Activated T-cell treated with anti-CD3 and anti-CD28 coated beads, Interleukin-2, amount 50 U/mL, for 72 hours (primary cell): Measurements from ENCODE around the gene KLRF2. TPM values are rescaled to one million over a fixed set of nuclear protein-coding genes. Genes with fewer than 3 reads are reported as not detected.
A peak's percentile ranks its signal among the peaks of the same experiment; 100 is the strongest.

ENCODE experiments used
- ATAC-seq, 2 donors: fragments of 150-1000 bp; cut with Tn5 transposase; replicated peaks in 1 of 2; 2 replicates each; pipeline ENCODE4 v1.10.0; 2021; ENCODE audit warnings: moderate library complexity in 2 of 2, mild to moderate bottlenecking in 1 of 2
- DNase-seq, 2 donors: peaks; one replicate each; pipeline ENCODE4 v3.0.0; 2021 to 2022; ENCODE audit warnings: mixed read lengths in 1 of 2
- H3K27ac Mint-ChIP-seq: one replicate; pipeline ENCODE4 v1.8.0; 2022; ENCODE audit warnings: mild to moderate bottlenecking, moderate library complexity, mixed read lengths
- H3K27me3 Mint-ChIP-seq: one replicate; pipeline ENCODE4 v1.8.0; 2022; ENCODE audit warnings: low read depth, mixed read lengths
- H3K36me3 Mint-ChIP-seq, 2 donors: one replicate each; pipeline ENCODE4 v1.8.0; 2022; ENCODE audit warnings: mixed read lengths in 2 of 2, mild to moderate bottlenecking in 1 of 2; ENCODE audit not compliant: insufficient read depth in 2 of 2
- H3K4me1 Mint-ChIP-seq: one replicate; pipeline ENCODE4 v1.8.0; 2022; ENCODE audit warnings: low read depth, mixed read lengths
- H3K4me3 Mint-ChIP-seq, 2 donors: one replicate each; pipeline ENCODE4 v1.8.0; 2022; ENCODE audit warnings: mild to moderate bottlenecking in 2 of 2, mixed read lengths in 2 of 2, moderate library complexity in 2 of 2
- H3K9me3 Mint-ChIP-seq, 2 donors: one replicate each; pipeline ENCODE4 v1.8.0; 2022; ENCODE audit warnings: mixed read lengths in 2 of 2
- total RNA-seq, 2 donors: library from RNA; stranded (reverse); gene quantifications; one replicate each; pipeline ENCODE4 v1.2.3, GENCODE V29; 2022

The KLRF2 gene, protein sequence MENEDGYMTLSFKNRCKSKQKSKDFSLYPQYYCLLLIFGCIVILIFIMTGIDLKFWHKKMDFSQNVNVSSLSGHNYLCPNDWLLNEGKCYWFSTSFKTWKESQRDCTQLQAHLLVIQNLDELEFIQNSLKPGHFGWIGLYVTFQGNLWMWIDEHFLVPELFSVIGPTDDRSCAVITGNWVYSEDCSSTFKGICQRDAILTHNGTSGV
- not detected for total RNA-seq

DNA sequence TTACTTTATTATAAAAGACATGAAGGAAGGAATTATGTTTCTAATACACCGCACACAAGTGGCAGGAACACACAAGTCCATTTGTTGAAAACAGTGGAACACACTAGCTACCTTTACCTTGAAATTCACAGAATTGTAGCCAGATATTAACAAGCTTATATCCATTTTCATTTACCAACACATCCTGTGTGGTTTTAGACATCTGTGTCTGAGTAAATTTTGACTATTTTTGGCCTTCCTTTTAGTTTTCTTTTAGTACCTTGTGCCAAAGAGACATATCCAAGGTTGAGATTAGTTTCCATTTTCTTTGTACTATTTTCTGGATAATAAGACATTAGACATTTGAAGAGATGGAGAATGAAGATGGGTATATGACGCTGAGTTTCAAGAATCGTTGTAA is at the start of gene KLRF2:
KLRF2 (plus strand) TSS at position 244 of the 400 bp plus-strand sequence; CDS start at position 351, 107 bp downstream.
- Mint-ChIP-seq H3K36me3 (no peaks in the 10 kb centered on the region), H3K4me3 (no peak within 1 kb of the TSS), H3K27ac (no peak within 1 kb of the TSS), H3K4me1 (no peaks in the 10 kb centered on the region), H3K9me3 (no peaks in the 10 kb centered on the region), H3K27me3 (no peaks in the 10 kb centered on the region)
- DNase-seq (no peak), ATAC-seq (no peak)

DNA sequence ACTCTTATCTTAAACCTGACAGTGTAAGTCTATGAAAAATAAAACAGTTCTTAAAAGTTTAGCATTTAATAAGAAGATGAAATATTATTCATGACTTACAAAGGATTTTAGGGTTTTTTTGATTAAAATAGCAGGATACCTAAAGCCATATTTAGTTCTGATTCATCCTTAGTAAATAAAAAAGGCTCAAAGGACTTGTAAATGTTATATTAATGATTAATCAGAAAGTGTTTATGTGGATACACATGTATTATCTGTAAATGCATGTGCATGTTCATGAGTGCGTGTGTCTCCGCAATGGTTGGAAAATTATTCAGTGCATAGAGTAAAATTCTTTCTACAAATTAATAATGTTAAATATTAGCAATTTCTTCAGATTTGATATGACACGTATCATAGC is 49.6 kb upstream of the KLRF2 start:
- Mint-ChIP-seq H3K4me3 (no peak overlapping the region), H3K27me3 (no peaks in the 10 kb centered on the region), H3K27ac (no peak overlapping the region), H3K9me3 (no peaks in the 10 kb centered on the region), H3K36me3 (no peaks in the 10 kb centered on the region), H3K4me1 (no peaks in the 10 kb centered on the region)
- ATAC-seq: no peak
- no peak for DNase-seq

DNA sequence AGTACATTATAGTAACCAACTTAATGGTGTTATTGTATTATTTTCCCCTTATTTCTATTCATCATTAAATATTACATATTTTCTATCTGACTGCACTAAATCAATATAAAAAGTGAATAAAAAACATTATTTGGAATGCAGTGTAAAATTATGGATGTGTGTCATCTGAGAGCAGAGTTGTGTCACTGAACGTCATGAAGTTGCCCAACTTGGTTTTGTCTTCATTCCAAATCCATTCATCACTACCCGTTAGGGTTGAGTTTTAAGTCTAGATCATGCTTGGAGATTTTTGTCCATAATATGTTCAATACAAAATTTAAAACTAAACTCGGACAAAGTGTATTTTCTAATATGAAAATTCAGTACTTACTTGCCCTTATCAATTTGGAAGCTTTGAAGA is 37.9 kb upstream of the KLRF2 start:
- no peak for DNase-seq
- Mint-ChIP-seq H3K4me1 (no peaks in the 10 kb centered on the region), H3K27me3 (no peaks in the 10 kb centered on the region), H3K27ac (no peak overlapping the region), H3K36me3 (peaks cover 7 to 10% of the 10 kb centered on the region in 2 donors), H3K4me3 (no peak overlapping the region), H3K9me3 (peaks cover 13 to 17% of the 10 kb centered on the region in 2 donors)
- no peak for ATAC-seq

DNA sequence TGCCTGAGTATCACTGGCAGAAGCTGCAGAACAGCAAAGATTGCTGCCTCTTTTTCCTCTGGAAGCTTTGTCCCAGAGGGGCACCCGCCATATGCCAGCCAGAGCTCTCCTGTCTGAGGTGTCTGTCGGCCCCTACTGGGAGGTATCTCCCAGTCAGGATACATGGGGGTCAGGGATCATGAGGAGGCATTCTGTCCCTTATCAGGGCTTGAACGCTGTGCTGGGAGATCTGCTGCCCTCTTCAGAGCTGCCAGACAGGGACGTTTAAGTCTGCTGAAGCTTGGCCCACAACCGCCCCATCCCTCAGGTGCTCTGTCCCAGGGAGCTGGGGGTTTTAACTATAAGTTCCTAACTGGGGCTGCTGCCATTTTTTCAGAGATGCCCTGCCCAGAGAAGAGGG is 32.4 kb upstream of the KLRF2 start:
- no peaks in the 10 kb centered on the region for H3K27me3 Mint-ChIP-seq
- peak overlapping the region; percentile 56 for H3K27ac Mint-ChIP-seq
- ATAC-seq: no peak
- no peak overlapping the region for H3K4me3 Mint-ChIP-seq
- peaks cover 14 to 19% of the 10 kb centered on the region in 2 donors for H3K9me3 Mint-ChIP-seq
- H3K36me3 Mint-ChIP-seq: peaks cover 15 to 29% of the 10 kb centered on the region in 2 donors
- DNase-seq: no peak
- peaks cover 10% of the 10 kb centered on the region for H3K4me1 Mint-ChIP-seq

DNA sequence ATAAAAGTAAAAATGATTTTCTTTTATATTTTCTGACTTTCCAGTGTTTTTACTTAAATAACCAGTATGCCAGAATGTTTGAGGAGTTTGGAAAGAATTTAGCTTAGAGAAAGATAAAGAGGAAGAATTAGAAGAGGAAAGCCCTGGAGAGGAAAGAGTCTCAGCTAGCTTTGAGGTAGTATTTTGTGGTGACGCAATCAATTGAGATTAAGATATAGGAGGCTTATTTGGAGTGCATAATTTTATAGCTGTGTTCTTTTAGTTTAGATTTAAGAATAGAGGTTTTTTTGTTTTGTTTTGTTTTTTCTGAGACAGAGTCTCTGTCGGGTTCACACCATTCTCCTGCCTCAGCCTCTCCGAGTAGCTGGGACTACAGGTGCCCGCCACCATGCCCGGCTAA is 30.2 kb upstream of the KLRF2 start:
- H3K36me3 Mint-ChIP-seq: peaks cover 16 to 35% of the 10 kb centered on the region in 2 donors

DNA sequence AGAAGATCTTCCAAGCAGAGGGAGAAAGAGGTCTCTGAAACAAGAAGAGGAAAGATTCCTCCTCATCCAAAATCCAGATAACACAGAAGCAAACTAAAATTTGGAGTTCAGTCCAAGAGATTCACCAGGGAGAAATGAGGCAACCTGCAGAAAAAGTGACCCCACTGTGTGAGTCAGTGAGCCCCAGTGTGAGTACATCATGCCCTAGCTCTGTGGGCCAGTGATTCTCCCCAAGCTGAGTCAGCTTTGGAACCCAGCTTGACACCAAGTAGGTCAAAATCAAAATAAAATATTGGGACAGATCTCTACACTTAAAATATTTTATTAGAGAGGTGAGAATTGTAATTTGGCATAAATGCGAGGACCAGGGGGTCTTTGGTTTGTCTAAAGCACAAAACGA is 29.4 kb upstream of the KLRF2 start:
- no peak for DNase-seq
- no peak overlapping the region for H3K4me3 Mint-ChIP-seq
- peaks cover 14 to 33% of the 10 kb centered on the region in 2 donors for H3K36me3 Mint-ChIP-seq
- H3K9me3 Mint-ChIP-seq: peaks cover 6 to 9% of the 10 kb centered on the region in 2 donors
- H3K4me1 Mint-ChIP-seq: peaks cover 10% of the 10 kb centered on the region
- H3K27me3 Mint-ChIP-seq: no peaks in the 10 kb centered on the region
- H3K27ac Mint-ChIP-seq: peak overlapping the region; percentile 33
- ATAC-seq: peak; percentile 57 to 59

More for the DNA sequence above, 30.2 kb upstream of the KLRF2 start:
- peaks cover 14 to 15% of the 10 kb centered on the region in 2 donors for H3K9me3 Mint-ChIP-seq
- no peak overlapping the region for H3K4me3 Mint-ChIP-seq
- peaks cover 10% of the 10 kb centered on the region for H3K4me1 Mint-ChIP-seq
- H3K27me3 Mint-ChIP-seq: no peaks in the 10 kb centered on the region
- peak overlapping the region; percentile 61 for H3K27ac Mint-ChIP-seq
- ATAC-seq (no peak), DNase-seq (no peak)

DNA sequence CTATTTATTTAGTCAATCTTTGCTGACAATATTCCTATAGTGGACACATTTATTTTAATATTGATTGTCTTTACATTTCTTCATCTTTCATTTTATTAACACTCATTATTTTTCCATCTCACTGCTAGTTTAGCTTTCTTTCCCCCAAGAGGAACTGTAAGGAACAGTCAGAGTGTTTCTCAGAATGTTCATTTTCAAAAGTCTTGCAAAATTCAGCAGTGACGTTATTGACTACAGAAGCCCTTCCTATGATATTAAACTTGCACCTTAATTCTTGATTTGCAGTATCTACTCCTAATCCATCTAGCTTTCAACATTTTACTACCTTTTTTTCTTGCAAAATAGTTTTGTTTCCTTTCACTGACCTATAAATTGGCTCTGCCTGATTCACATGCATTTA is 25.1 kb upstream of the KLRF2 start:
- peaks cover 9 to 27% of the 10 kb centered on the region in 2 donors for H3K36me3 Mint-ChIP-seq

DNA sequence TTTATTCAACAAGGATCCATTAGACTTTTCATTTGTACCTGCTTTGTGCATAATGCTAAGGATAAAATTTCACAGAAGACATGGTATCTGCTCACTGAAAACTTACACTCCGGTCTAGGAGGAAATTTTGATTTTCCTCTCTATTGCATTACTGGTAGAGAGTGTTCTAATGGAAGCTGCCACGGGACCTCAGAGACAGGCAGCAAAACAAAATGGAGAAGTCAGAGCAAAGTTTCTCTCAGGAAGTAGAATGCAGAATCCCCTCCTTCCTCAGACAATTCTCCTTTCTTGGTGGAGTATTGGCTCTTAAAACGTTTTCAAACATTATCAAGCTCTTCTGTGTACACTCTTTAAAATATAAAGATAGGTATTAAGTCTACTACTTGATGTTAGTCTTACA is 24.4 kb upstream of the KLRF2 start:
- Mint-ChIP-seq H3K4me1 (peaks cover 38% of the 10 kb centered on the region), H3K36me3 (peaks cover 7 to 22% of the 10 kb centered on the region in 2 donors), H3K9me3 (no peaks in the 10 kb centered on the region), H3K27ac (no peak overlapping the region), H3K27me3 (no peaks in the 10 kb centered on the region), H3K4me3 (no peak overlapping the region)
- no peak for ATAC-seq
- DNase-seq: no peak

More for the DNA sequence above, 25.1 kb upstream of the KLRF2 start:
- Mint-ChIP-seq H3K27me3 (no peaks in the 10 kb centered on the region), H3K4me3 (peak overlapping the region in 1 of 2 donors; percentile 31), H3K9me3 (no peaks in the 10 kb centered on the region), H3K4me1 (peaks cover 36% of the 10 kb centered on the region), H3K27ac (peak overlapping the region; percentile 68)
- DNase-seq (no peak), ATAC-seq (no peak)

DNA sequence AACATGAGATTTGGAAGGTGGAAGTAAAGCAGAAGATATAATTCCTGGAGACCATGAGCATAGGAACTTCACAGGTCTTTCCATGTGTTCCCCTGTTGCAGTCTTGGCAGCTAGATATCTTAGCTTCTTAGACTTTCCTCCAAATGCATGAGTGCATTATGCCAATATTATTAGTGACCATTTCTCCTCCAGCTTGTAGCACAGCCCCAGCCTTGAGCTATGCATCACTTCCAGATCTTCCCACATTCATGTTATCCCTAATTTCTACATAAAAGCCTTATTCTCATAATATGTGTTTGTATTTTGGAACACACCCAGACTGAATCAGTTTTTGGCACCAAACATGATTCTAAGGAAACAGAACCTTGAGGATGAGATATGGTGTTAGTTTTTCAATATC is 23.2 kb upstream of the KLRF2 start:
- H3K4me1 Mint-ChIP-seq: peaks cover 41% of the 10 kb centered on the region
- peaks cover 11 to 22% of the 10 kb centered on the region in 2 donors for H3K36me3 Mint-ChIP-seq
- no peak for DNase-seq
- ATAC-seq: no peak
- no peaks in the 10 kb centered on the region for H3K27me3 Mint-ChIP-seq
- H3K9me3 Mint-ChIP-seq: no peaks in the 10 kb centered on the region
- no peak overlapping the region for H3K4me3 Mint-ChIP-seq
- no peak overlapping the region for H3K27ac Mint-ChIP-seq

DNA sequence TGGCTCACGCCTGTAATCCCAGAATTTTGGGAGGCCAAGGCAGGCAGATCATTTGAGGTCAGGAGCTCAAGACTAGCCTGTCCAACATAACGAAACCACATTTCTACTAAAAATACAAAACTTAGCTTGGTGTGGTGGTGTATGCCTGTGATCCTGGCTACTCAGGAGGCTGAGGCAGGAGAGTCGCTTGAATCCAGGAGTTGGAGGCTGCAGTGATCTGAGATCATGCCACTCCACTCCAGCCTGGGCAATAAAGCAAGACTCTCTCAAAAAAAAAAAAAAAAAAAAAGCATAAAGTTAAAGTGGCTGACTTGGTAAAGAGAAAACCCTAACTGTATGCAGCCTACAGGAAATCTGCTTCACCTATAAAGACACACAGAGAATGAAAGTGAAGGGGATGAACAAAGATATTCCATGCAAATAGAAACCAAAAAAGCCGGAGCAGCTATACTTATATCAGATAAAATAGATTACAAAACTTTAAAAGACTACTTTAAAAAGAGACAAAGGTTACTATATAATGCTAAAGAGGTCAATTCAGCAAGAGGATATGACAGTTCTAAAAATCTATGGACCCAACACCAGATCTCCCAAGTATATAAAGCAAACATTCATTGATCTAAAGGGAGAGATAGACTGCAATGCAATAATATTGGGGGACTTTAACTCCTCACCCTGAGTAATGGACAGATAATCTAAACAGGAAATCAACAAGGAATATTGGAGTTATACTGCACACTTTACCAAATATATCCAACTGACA is 16.2 kb upstream of the KLRF2 start:
- peak; percentile 47 to 48 for ATAC-seq
- DNase-seq: no peak
- H3K9me3 Mint-ChIP-seq: peaks cover 1 to 7% of the 10 kb centered on the region in 2 donors
- H3K4me3 Mint-ChIP-seq: peak overlapping the region; percentile 82 to 95
- H3K4me1 Mint-ChIP-seq: peaks cover 63% of the 10 kb centered on the region
- no peaks in the 10 kb centered on the region for H3K27me3 Mint-ChIP-seq
- peaks cover 9 to 22% of the 10 kb centered on the region in 2 donors for H3K36me3 Mint-ChIP-seq
- peak overlapping the region; percentile 89 for H3K27ac Mint-ChIP-seq

DNA sequence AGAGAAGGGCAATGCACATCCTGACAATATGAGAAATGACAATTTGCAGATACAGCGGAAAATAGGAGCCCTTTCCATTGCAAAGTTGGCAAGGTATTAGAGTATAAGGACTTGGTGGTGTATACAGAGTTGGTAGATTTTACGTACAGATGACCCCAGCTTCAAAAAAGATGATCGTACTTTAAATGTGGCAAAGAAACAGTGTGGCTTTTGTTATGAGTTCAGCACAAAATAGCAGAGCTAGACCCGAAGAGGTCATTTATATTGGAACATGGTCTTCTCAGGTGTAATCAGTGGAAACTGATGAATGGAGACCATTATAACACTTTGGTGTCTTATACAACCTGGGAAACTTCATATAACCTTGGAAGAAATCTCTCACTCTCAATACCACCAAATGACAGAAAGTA is 14.4 kb upstream of the KLRF2 start:
- H3K4me1 Mint-ChIP-seq: peaks cover 62% of the 10 kb centered on the region
- H3K27me3 Mint-ChIP-seq: no peaks in the 10 kb centered on the region
- peaks cover 9 to 20% of the 10 kb centered on the region in 2 donors for H3K36me3 Mint-ChIP-seq

DNA sequence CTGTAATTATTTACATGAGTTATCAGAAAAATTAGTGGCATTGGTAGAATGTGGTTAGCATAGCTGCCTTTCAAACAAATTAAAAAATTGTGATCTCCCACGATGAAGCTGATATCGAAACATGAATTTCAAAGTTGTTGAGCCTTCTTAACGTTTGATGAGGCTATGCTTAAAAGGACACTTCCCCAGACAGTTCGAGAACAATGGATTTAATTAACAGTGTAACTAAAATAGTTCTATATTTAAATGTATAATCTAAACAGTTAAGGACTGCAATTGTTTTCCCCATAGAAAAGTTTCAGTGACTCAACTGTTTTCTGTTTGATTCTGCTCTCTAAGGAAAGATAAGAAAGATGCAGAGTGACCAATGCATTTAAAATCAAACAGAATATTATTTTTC is 13.8 kb upstream of the KLRF2 start:
- Mint-ChIP-seq H3K27ac (peak overlapping the region; percentile 97), H3K4me1 (peaks cover 61% of the 10 kb centered on the region), H3K9me3 (peaks cover 1 to 7% of the 10 kb centered on the region in 2 donors), H3K4me3 (peak overlapping the region; percentile 82 to 95), H3K36me3 (peaks cover 8 to 20% of the 10 kb centered on the region in 2 donors), H3K27me3 (no peaks in the 10 kb centered on the region)
- ATAC-seq (no peak), DNase-seq (no peak)

More for the DNA sequence above, 14.4 kb upstream of the KLRF2 start:
- DNase-seq: no peak
- peak overlapping the region; percentile 99 for H3K27ac Mint-ChIP-seq
- peak overlapping the region; percentile 82 to 95 for H3K4me3 Mint-ChIP-seq
- H3K9me3 Mint-ChIP-seq: peaks cover 1 to 7% of the 10 kb centered on the region in 2 donors
- ATAC-seq: no peak

DNA sequence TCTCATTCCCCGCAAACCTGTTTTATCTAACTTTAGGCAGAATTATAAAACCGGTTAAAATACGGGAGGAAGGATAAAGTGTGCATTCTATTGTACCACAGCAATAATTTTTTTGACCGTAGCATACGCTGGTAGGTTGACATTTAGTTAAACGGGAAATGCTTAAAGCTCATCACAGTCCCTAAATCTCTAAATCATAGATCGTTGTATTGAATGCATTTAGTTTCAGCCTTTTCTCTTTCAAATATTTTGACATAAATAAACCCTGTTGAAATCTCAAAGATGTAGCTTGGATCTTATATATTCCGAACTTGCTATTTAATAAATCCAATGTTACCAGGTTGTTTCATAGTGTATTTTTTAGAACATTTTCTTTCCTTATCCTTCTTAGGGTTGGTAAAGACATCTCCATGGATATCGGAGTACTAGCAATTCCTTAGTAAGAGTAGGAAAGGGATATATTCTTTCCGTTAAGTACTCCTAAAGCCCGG is 12.9 kb upstream of the KLRF2 start:
- Mint-ChIP-seq H3K36me3 (peaks cover 2 to 13% of the 10 kb centered on the region in 2 donors), H3K9me3 (peaks cover 0 to 7% of the 10 kb centered on the region in 2 donors), H3K27me3 (no peaks in the 10 kb centered on the region), H3K4me3 (peak overlapping the region; percentile 89 to 99), H3K27ac (peak overlapping the region; percentile 99), H3K4me1 (peaks cover 52% of the 10 kb centered on the region)
- no peak for ATAC-seq
- no peak for DNase-seq
